GM23338 (cell line): Measurements from ENCODE around the gene SMIM9. TPM values are rescaled to one million over a fixed set of nuclear protein-coding genes. Genes with fewer than 3 reads are reported as not detected.

Source experiments
- ATAC-seq: fragments of 200-7000 bp; cut with Tn5 transposase; 3 replicates; pipeline ENCODE4 v1.9.1; 2020
- DNase-seq: peaks from one replicate; pipeline ENCODE4 v3.0.0-alpha.2; 2015; ENCODE audit warnings: low spot score
- H2AFZ ChIP-seq: fragments of 200-600 bp; sonication (generic); 2 replicates; pipeline ENCODE4 v1.8.0; 2016; ENCODE audit warnings: antibody characterized with exemption, mild to moderate bottlenecking, moderate library complexity
- H3F3A ChIP-seq: fragments of 200-600 bp; sonication (generic); replicated peaks from 2 replicates; pipeline ENCODE4 v1.8.0; 2017; ENCODE audit warnings: antibody characterized with exemption, mixed run types, low read depth
- H3K27ac ChIP-seq: fragments of 200-600 bp; sonication (generic); 2 replicates; pipeline ENCODE4 v1.6.1; 2016; ENCODE audit warnings: low read depth
- H3K27me3 ChIP-seq: fragments of 200-600 bp; sonication (generic); 2 replicates; pipeline ENCODE4 v1.8.0; 2016; ENCODE audit warnings: mild to moderate bottlenecking, mixed run types, moderate library complexity; ENCODE audit not compliant: insufficient read depth
- H3K36me3 ChIP-seq: fragments of 200-600 bp; sonication (generic); 2 replicates; pipeline ENCODE4 v1.8.0; 2016; ENCODE audit warnings: mild to moderate bottlenecking; ENCODE audit not compliant: insufficient read depth
- H3K4me1 ChIP-seq: fragments of 200-600 bp; sonication (generic); 2 replicates; pipeline ENCODE4 v1.8.0; 2016; ENCODE audit warnings: mild to moderate bottlenecking, moderate library complexity; ENCODE audit not compliant: insufficient read depth
- H3K4me2 ChIP-seq: fragments of 200-600 bp; sonication (generic); 2 replicates; pipeline ENCODE4 v1.7.1; 2017; ENCODE audit warnings: mixed run types
- H3K4me3 ChIP-seq: fragments of 200-600 bp; sonication (generic); 2 replicates; pipeline ENCODE4 v1.6.1; 2016; ENCODE audit warnings: mixed run types
- H3K79me2 ChIP-seq: fragments of 200-600 bp; sonication (generic); replicated peaks from 2 replicates; pipeline ENCODE4 v1.8.0; 2017; ENCODE audit warnings: mild to moderate bottlenecking; ENCODE audit not compliant: insufficient read depth
- H3K9me2 ChIP-seq: fragments of 200-600 bp; sonication (generic); 2 replicates; pipeline ENCODE4 v1.8.0; 2017; ENCODE audit not compliant: insufficient read depth
- H4K20me1 ChIP-seq: fragments of 200-600 bp; sonication (generic); replicated peaks from 2 replicates; pipeline ENCODE4 v1.8.0; 2017; ENCODE audit warnings: mild to moderate bottlenecking; ENCODE audit not compliant: insufficient read depth
- H3K27ac Mint-ChIP-seq: 2 replicates; pipeline ENCODE4 v1.8.0; 2020; ENCODE audit warnings: inconsistent platforms, mild to moderate bottlenecking, moderate library complexity, mixed read lengths
- H3K27me3 Mint-ChIP-seq: 3 replicates; pipeline ENCODE4 v1.8.0; 2022; ENCODE audit warnings: low read depth, mild to moderate bottlenecking, moderate library complexity, mixed read lengths, inconsistent platforms; ENCODE audit not compliant: insufficient read depth, poor library complexity
- H3K36me3 Mint-ChIP-seq: 3 replicates; pipeline ENCODE4 v1.8.0; 2021; ENCODE audit warnings: low read depth, mild to moderate bottlenecking, inconsistent platforms, moderate library complexity, mixed read lengths
- H3K4me1 Mint-ChIP-seq: 3 replicates; pipeline ENCODE4 v1.8.0; 2020; ENCODE audit warnings: mild to moderate bottlenecking, inconsistent platforms, mixed read lengths
- H3K4me3 Mint-ChIP-seq: 3 replicates; pipeline ENCODE4 v1.8.0; 2021; ENCODE audit warnings: moderate library complexity, mild to moderate bottlenecking, inconsistent platforms, mixed read lengths
- H3K9me3 Mint-ChIP-seq: 3 replicates; pipeline ENCODE4 v1.8.0; 2020; ENCODE audit warnings: moderate library complexity, mild to moderate bottlenecking, inconsistent platforms, mixed read lengths
- CREB1 ChIP-seq: fragments of 250-450 bp; sonication (Bioruptor Pico); IDR thresholded peaks from 2 replicates; pipeline ENCODE4 v1.5.0; 2020; ENCODE audit warnings: low read depth, mild to moderate bottlenecking, moderate library complexity
- CTCF ChIP-seq, 2 experiments: fragments of 200-600 bp in 1 of 2; sonication (generic) in 1 of 2; conservative IDR thresholded peaks; 2 replicates each; pipeline versions ENCODE4 v1.5.1 to v1.6.1; 2016 to 2017; ENCODE audit warnings: antibody characterized with exemption in 2 of 2, low read depth in 2 of 2, mild to moderate bottlenecking in 2 of 2, moderate library complexity in 1 of 2
- ETS1 ChIP-seq: IDR thresholded peaks from 2 replicates; pipeline ENCODE4 v1.6.1; 2016; ENCODE audit warnings: antibody characterized with exemption
- EZH2 ChIP-seq: fragments of 200-600 bp; sonication (generic); IDR thresholded peaks from one replicate; pipeline ENCODE4 v1.8.0; 2017; ENCODE audit warnings: antibody characterized with exemption, mild to moderate bottlenecking, low read depth; ENCODE audit not compliant: unreplicated experiment
- EZH2phosphoT487 ChIP-seq: fragments of 200-600 bp; sonication (generic); IDR thresholded peaks from one replicate; pipeline ENCODE4 v1.8.1; 2018; ENCODE audit warnings: antibody characterized with exemption; ENCODE audit not compliant: unreplicated experiment
- JUNB ChIP-seq: IDR thresholded peaks from one replicate; pipeline ENCODE4 v1.6.1; 2016; ENCODE audit warnings: antibody characterized with exemption; ENCODE audit not compliant: unreplicated experiment
- NANOG ChIP-seq: IDR thresholded peaks from 2 replicates; pipeline ENCODE4 v1.6.1; 2016; ENCODE audit warnings: antibody characterized with exemption, borderline replicate concordance
- POLR2AphosphoS5 ChIP-seq: IDR thresholded peaks from 2 replicates; pipeline ENCODE4 v1.6.1; 2016; ENCODE audit warnings: antibody characterized with exemption, low read depth
- REST ChIP-seq: IDR thresholded peaks from one replicate; pipeline ENCODE4 v1.6.1; 2018; ENCODE audit warnings: antibody characterized with exemption; ENCODE audit not compliant: unreplicated experiment
- STAT1 ChIP-seq: IDR thresholded peaks from one replicate; pipeline ENCODE4 v1.6.1; 2016; ENCODE audit warnings: antibody characterized with exemption; ENCODE audit not compliant: unreplicated experiment
- ZNF114 ChIP-seq: fragments of 250-450 bp; sonication (Bioruptor Pico); IDR thresholded peaks from 2 replicates; pipeline ENCODE4 v1.5.0; 2020; ENCODE audit warnings: mild to moderate bottlenecking, moderate library complexity
- ZNF331 ChIP-seq: fragments of 250-450 bp; sonication (Bioruptor Pico); IDR thresholded peaks from 2 replicates; pipeline ENCODE4 v1.5.0; 2020; ENCODE audit warnings: low read depth, mild to moderate bottlenecking, moderate library complexity
- ZNF462 ChIP-seq: fragments of 250-450 bp; sonication (Bioruptor Pico); IDR thresholded peaks from 2 replicates; pipeline ENCODE4 v1.5.0; 2020; ENCODE audit warnings: mild to moderate bottlenecking, moderate library complexity
- polyA plus RNA-seq: library from polyadenylated mRNA; unstranded; fragments of >200 nt; fragmentation: Nextera tagmentation; extraction: Ambion mirVana; gene quantifications from 2 replicates; pipeline ENCODE4 v1.2.1, GENCODE V29; 2016
- total RNA-seq: library from RNA; depleted of rRNA; stranded (reverse); fragments of >200 nt; shearing (Covaris generic); gene quantifications from 2 replicates; pipeline ENCODE4 v1.2.3, GENCODE V29; 2014

SMIM9 gene
- total and polyA plus RNA-seq, 2 experiments from 2014 or later: not detected

- H3K4me3 Mint-ChIP-seq: no peak overlapping the region; the same call in 2 of the 3 replicates
- Histone ChIP-seq H3K9me2 (no peaks in the 10 kb centered on the region), H3K36me3 (peaks cover 26% of the 10 kb centered on the region), H3F3A (no peaks in the 10 kb centered on the region), H3K27me3 (no peaks in the 10 kb centered on the region), H3K4me2 (no peak overlapping the region), H4K20me1 (peaks cover 5% of the 10 kb centered on the region; the same call in 1 of the 2 replicates), H3K4me1 (no peaks in the 10 kb centered on the region), H3K79me2 (peaks cover 4% of the 10 kb centered on the region; the same call in 1 of the 2 replicates), H3K4me3 (no peak overlapping the region), H2AFZ (no peak overlapping the region), H3K27ac (no peak overlapping the region)
- no peak overlapping the region for H3K27ac Mint-ChIP-seq
- DNase-seq (no peak), ATAC-seq (no peak)
- no peaks in the 10 kb centered on the region for H3K9me3 Mint-ChIP-seq
- H3K4me1 Mint-ChIP-seq: peaks cover 8% of the 10 kb centered on the region
- peaks cover 89% of the 10 kb centered on the region for H3K36me3 Mint-ChIP-seq
- H3K27me3 Mint-ChIP-seq: peaks cover 1% of the 10 kb centered on the region
- TF ChIP-seq ZNF114 (CRISPR knock-in tag) (no peak), JUNB (no peak), ZNF462 (CRISPR knock-in tag) (no peak), STAT1 (no peak), ETS1 (no peak), NANOG (no peak), EZH2 (no peak), ZNF331 (CRISPR knock-in tag) (no peak), CTCF (conservative IDR thresholded peaks at IDR 0.05; ENCODE audit: low read depth in 2 of 2) (no peak), CREB1 (no peak), EZH2phosphoT487 (no peak), POLR2AphosphoS5 (no peak), REST (no peak)
Observed at GRCh38 chrX:154774622-154775021, 59.8 kb downstream of the SMIM9 start.
